Lower leg skin (tissue), 4 donors: ENCODE measurements around the gene FNDC5. TPM values are rescaled to one million over a fixed set of nuclear protein-coding genes. Genes with fewer than 3 reads are reported as not detected.

Experiments used
- DNase-seq, 2 donors: peaks; one replicate each; pipeline ENCODE4 v3.0.0-alpha.2; 2019; ENCODE audit warnings: low spot score in 2 of 2
- H3K4me3 ChIP-seq: fragments of 200-600 bp; sonication (generic); 2 replicates; pipeline ENCODE4 v1.5.1; 2017; ENCODE audit warnings: mild to moderate bottlenecking, low read depth; ENCODE audit not compliant: poor library complexity, severe bottlenecking
- POLR2A ChIP-seq, 2 donors: fragments of 450-650 bp; IDR thresholded peaks; one replicate each; pipeline ENCODE4 v1.6.1; 2016 to 2017; ENCODE audit warnings: antibody characterized with exemption in 2 of 2, mild to moderate bottlenecking in 1 of 2, moderate library complexity in 1 of 2
- WGBS, 2 donors: methylation state at CpG; one replicate each; pipeline ENCODE4 v1.1.5; 2018; 5-methylcytosine and 5-hydroxymethylcytosine counted together
- intact Hi-C: fragments of 100-400 bp; cut with DNase I; formaldehyde crosslinking; loops from one replicate; pipeline ENCODE4 v1.15.0; 2023; ENCODE audit warnings: low total_unique reads
- total RNA-seq, 4 donors: library from RNA; depleted of rRNA; stranded (reverse); fragments of >200 nt; gene quantifications; one replicate each; pipeline ENCODE4 v1.1.0, GENCODE V29; 2016
- TF ChIP-seq, protein P1 (sequence below), 3 donors: fragments of 450-650 bp; IDR thresholded peaks; one replicate each; pipeline ENCODE4 v1.5.1; 2016; ENCODE audit warnings: antibody characterized with exemption in 3 of 3, mild to moderate bottlenecking in 3 of 3, moderate library complexity in 2 of 3

The FNDC5 gene
- total RNA-seq, 4 donors from 2014 or later: 0.27 to 0.58 TPM; not detected in 2

DNA sequence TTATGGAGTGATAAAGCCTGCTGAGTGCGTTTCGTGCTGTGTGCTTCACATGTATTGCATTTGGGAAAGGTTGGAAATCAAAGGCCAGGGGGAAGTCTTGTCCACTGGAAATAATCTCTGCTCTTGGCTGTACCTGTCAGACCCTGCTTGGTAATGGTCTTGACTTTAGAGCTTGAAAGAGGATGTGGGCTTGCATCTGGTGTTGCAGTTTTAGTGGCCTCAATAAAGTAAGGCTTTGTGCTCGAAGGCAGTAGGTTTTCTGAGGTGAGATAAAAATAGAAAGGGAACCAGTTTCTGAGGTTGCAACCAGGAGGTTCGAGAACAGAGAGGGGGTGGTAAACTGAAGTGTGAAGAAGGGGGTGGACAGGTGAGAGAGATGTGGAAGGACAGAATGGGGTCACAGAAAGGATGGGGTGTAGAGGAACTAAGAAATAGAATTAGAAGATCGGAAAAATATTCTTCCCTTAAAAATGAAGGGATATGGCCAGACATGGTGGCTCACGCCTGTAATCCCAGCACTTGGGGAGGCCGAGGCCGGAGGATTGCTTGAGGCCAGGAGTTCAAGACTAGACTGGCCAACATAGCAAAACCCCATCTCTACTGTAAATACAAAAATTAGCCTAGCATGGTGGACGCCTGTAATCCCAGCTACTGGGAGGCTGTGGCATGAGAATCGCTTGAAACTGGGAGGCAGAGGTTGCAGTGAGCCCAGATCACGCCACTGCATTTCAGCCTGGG, 51.7 kb downstream of the FNDC5 start:
- DNase-seq: peak in 1 of 2 donors; percentile 57
- intact Hi-C loops: no loop called here
- 69 to 71% methylated on average over 11 of the region's 11 CpGs for WGBS, 2 donors

DNA sequence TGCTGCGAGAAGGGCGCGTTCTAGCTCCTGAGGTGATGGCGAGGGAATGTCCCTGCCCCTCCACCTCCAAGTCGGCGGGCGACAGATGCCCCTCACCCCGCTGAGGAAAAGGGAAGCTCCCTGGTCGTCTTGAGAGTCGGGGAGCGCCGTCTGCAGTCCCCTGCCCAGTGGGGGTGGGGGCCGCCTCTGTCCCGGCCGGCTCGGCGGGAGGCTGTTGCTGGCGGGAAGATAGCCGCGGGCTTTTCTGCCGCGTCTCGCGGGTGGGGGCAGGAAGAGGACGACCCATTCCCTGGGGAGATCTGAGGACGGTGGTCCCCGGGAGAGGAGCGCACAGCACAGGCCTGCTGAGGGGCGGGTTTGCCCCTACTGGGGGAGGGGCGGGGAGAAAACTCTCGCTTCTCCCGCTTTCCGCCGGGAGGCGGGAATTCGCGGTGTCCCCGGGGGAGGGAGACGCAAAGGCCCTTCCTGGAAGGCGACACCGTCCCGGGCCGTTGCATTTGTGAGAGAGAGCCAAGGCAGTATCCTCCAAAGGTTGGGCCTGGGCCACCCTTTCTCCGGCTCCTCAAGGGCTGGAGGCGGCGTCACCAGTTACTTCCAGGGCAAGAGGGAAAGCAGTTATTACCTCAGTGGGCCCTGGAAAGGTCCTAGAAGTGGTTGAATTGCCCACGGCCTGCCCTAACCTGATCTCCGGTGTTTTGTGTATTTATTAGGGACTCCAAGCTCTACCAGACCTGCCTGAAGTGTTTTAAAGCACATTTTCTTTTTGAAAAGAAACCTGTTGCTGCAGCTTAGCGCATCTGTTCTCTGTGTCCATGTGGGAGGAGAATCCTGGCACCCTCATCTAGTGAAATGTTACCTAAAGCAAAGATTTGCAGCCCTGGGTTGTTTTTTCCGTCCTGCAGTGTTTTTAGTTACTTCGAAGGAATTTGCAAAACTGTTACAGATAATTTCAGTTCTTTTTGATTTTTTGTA, 52.6 kb downstream of the FNDC5 start:
- H3K4me3 ChIP-seq: peak overlapping the region; percentile 78
- 1 to 2% methylated on average over 28 to 51 of the region's 51 CpGs for WGBS, 2 donors
- peak; percentile 57 to 94 for DNase-seq
- intact Hi-C loops: no loop called here
- no peak for TF ChIP-seq POLR2A (IDR thresholded peaks at IDR 0.05)
- TF ChIP-seq, protein P1, sequence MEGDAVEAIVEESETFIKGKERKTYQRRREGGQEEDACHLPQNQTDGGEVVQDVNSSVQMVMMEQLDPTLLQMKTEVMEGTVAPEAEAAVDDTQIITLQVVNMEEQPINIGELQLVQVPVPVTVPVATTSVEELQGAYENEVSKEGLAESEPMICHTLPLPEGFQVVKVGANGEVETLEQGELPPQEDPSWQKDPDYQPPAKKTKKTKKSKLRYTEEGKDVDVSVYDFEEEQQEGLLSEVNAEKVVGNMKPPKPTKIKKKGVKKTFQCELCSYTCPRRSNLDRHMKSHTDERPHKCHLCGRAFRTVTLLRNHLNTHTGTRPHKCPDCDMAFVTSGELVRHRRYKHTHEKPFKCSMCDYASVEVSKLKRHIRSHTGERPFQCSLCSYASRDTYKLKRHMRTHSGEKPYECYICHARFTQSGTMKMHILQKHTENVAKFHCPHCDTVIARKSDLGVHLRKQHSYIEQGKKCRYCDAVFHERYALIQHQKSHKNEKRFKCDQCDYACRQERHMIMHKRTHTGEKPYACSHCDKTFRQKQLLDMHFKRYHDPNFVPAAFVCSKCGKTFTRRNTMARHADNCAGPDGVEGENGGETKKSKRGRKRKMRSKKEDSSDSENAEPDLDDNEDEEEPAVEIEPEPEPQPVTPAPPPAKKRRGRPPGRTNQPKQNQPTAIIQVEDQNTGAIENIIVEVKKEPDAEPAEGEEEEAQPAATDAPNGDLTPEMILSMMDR (IDR thresholded peaks at IDR 0.05): no peak

More for the DNA sequence above, 51.7 kb downstream of the FNDC5 start:
- H3K4me3 ChIP-seq: no peak overlapping the region
- TF ChIP-seq, protein P1 (IDR thresholded peaks at IDR 0.05): no peak
- no peak for TF ChIP-seq POLR2A (IDR thresholded peaks at IDR 0.05)

DNA sequence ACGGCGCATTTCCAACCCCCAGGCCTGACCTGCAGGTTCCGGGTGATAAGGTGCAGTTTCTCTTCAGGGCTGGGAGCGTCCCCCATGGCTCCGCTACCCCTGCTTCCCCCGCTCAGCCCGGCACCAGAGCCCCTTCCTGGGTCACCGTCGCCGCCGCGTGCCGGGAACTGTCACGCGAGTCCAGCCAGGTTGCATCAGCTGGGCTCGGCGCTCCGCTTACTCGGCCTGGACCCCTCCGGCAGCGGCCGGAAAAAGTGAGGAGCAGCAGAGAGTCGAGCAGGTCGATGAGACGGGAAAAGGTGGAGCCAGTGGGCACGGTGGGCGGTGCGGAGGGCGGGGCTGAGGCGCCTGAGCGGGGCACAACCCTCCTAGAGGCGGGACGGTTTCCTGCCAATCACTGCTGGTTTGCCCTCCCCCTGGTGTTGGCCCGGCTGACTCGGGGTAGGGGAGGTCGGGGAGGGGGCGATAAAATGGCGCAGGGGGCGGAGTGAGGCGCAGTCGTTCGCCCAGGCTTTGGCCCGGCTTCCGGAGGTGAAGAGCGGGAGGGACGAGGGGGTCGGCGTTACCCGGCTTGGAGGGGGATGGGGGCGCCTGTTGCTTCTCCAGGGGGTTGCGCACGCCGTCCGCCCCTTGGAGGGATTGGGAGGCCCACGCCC, 53.4 kb downstream of the FNDC5 start, which contains the start of the genes S100PBP and YARS1:
S100PBP (plus strand) TSS at position 495 of the 656 bp plus-strand sequence. CDS start 8,447 bp downstream, outside the sequence.
YARS1 (minus strand) TSS at position 200 of the 656 bp plus-strand sequence; CDS start at position 86, 114 bp downstream.
- DNase-seq: peak; percentile 99 to 100
- WGBS, 2 donors: 0 to 1% methylated on average over 48 to 53 of the region's 55 CpGs
- TF ChIP-seq, protein P1 (IDR thresholded peaks at IDR 0.05): peak in 1 of 3 donors; percentile 61
- TF ChIP-seq POLR2A (IDR thresholded peaks at IDR 0.05): peak in 1 of 2 donors; percentile 5
- intact Hi-C loops: no loop called here
- peak within 1 kb of the TSS; percentile 82 for H3K4me3 ChIP-seq

DNA sequence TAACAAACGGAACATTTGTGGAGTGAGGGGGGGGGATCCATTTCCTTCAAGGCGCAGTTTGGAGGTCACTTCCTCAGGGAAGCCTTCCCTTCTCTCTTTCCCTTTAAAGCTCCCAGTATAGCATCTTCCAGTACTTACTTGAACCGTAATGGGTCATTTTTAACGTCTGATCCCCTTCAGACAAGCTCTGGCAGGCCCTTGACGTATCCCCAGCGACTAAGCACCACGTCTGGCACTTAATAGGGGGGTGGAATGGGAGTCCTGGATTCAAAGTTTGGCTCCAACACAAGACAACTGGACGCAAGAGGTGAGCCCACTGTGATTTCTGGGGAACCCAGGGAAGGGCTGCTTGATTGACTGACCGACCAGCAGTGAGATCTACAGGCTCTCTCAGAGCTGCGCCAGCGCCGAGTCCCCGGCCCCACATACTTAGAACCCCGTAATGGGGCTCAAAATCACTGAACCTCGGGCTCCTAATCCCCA, 54.0 kb downstream of the FNDC5 start:
- WGBS, 2 donors: 0 to 1% methylated on average over 15 of the region's 15 CpGs
- intact Hi-C loops: no loop called here
- H3K4me3 ChIP-seq: peak overlapping the region; percentile 82
- TF ChIP-seq POLR2A (IDR thresholded peaks at IDR 0.05): no peak
- TF ChIP-seq, protein P1 (IDR thresholded peaks at IDR 0.05): no peak
- no peak for DNase-seq
